Iris pigment epithelial cell (primary cell): Measurements from ENCODE around the gene FAAP100.
"Not testable (repeated sequence)": the region's sequence is repeated elsewhere in the genome, so short reads cannot be mapped to it uniquely, and the experiment has no call there.

Source experiments
- DNase-seq: peaks from one replicate; pipeline ENCODE4 v3.0.0-alpha.2; 2011; ENCODE audit warnings: low read depth

FAAP100 gene, protein sequence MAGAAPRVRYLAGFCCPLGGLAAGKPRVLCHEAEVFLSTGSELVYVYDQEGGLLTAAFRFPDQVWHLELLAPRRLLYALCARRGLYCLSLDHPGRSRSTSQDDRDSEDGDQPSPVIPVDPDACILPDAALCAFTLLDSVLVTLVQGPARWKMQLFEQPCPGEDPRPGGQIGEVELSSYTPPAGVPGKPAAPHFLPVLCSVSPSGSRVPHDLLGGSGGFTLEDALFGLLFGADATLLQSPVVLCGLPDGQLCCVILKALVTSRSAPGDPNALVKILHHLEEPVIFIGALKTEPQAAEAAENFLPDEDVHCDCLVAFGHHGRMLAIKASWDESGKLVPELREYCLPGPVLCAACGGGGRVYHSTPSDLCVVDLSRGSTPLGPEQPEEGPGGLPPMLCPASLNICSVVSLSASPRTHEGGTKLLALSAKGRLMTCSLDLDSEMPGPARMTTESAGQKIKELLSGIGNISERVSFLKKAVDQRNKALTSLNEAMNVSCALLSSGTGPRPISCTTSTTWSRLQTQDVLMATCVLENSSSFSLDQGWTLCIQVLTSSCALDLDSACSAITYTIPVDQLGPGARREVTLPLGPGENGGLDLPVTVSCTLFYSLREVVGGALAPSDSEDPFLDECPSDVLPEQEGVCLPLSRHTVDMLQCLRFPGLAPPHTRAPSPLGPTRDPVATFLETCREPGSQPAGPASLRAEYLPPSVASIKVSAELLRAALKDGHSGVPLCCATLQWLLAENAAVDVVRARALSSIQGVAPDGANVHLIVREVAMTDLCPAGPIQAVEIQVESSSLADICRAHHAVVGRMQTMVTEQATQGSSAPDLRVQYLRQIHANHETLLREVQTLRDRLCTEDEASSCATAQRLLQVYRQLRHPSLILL

GRCh38 chr17:81552244-81553017 is at the start of gene FAAP100:
Gene FAAP100, minus strand, starts transcription at chr17:81552353. Its CDS starts 23 bp downstream, at chr17:81552330.
- DNase-seq = peak; percentile 81

DNA sequence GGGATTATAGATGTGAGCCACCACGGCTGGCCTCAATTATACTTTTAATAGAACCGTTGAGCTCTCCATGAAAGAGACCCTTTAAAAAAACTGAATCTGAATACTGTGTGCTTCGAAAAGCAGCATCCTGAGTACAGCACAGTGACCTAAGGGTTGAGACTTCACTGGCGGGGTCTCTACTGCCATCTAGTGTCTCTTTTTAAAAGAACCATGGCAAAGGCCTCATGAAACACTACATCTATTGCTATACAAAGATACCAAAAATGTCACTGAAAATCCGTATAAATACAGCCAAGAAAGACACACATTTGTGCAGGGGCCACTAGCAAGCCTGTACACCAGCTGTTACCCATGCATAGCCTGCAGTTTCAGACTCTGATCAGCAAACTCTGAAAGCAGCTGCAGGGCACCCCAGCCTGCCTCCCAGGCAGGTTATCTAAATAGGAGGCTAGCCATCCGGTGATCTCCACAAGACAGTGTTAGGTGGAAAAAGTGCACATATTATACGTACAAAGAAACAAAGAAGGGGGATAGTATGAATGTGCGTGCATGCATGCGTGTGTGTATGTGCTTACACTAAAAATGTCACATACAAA is 49.5 kb upstream of the FAAP100 start:
- peak; percentile 73 for DNase-seq

GRCh38 chr17:81599719-81600486 is 47.8 kb upstream of the FAAP100 start:
- peak; percentile 83 for DNase-seq

GRCh38 chr17:81593105-81593871 is 41.1 kb upstream of the FAAP100 start:
- DNase-seq = no peak

DNA sequence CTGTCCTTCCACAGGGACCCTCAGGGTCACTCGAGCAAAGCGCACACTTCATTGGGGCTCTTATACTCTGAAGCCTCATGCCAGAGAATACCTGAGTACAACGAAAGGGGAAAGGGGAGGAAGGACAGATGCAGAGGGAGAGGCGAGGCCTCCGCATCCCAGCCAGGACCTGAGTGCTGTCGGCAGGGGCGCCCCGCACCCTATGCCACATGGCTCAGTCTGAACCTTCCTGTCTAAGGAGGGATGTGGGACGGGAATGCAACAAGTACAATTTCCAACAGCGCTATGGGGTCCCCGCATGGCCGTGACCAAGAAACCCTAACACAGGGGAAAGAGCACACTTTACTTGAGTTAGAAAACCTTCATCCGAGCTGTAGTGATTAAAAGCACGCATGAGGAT is 39.8 kb upstream of the FAAP100 start:
- no peak for DNase-seq

- no peak for DNase-seq
These were observed 38.0 kb upstream of the FAAP100 start for GRCh38 chr17:81590121-81590520.

DNA sequence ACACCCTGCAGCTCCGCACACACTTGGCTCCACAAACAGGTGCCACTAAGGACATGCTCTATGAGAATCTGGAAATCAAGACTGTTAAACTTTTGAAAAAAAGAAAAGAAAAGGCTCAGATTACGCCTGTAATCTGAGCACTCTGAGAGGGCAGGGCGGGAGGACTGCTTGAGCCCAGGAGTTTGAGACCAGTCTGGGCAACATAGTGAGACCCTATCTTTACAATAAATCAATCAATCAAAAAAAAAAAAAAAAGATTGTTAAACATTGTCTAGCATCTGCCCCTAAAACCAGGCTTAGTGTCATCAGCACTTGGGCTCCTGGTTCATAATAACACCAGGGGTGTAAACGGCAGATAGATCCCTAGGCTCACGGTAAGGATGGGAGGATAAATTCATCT is 37.5 kb upstream of the FAAP100 start:
- DNase-seq = no peak

DNA sequence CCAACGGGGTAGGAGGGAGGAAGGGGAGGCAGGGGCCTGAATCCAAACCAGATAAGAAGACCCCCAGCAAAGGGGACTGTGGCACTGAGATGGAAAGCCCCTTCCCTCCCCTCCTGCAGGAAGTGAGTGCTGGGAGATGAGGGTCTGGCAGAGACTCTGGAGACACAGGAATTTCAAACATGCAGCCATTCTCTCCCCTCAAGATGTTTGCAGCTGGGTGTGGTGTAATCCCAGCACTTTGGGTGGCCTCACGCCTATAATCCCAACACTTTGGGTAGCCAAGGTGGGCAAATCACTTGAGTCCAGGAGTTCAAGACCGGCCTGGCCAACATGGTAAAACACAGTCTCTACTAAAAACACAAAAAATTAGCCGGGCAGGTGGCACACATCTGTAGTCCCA is 33.9 kb upstream of the FAAP100 start:
- no peak for DNase-seq

- not testable (repeated sequence) for DNase-seq
These were observed 32.6 kb upstream of the FAAP100 start for GRCh38 chr17:81584771-81585170.

DNA sequence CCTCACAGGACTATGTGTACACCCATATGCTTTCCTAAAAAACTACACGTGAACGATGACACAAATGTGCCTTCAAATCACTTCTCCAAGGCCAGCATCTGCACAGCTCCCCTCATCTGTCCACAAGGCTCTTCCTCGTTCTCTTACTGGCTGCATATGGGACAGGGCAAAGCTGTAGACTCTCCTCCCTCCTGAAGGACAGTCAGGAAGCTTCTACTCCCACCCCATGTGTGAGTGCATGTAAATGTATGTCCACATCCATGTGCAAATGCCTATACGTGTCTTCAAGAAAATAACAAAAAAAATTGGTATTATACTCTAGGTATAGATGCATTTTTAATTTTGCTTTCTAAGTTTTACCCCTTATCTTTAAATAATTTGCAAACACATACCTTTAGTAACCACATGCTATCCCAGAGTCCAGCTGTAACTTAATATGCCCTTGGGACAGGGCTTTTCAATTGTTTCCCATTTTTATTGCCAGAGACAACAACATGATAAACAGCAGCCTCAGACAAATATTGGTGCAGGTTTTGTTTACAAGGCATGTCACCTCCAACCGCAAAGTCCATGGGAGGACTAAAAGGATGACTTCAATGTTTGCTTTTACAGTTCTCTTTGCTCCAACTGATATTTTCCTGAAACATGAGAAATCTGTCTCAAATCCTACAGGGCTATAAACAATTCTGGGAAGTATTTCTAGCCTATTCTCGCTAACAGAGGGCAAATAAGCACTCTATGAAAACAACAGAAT is 31.6 kb upstream of the FAAP100 start:
- peak; percentile 55 for DNase-seq

DNA sequence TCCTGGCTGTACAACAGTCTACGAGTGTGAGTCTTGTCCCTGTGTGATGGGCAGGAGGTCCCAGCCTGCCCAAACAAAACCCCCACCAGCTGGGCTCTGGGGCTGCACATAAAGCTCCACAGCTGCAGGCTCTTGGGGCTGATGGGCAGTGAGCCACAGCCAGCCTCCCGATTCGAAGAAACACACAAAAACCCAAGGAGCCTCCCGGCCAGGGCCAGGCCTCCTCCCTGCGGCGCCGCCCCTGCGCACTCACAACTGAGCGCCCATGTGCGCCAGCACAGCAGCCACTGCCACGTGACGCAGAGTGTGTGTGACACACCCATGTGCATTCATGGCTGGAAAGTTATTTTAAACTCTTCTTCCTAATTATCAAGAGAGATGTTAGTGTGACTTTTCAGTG is 30.6 kb upstream of the FAAP100 start:
- DNase-seq = no peak

GRCh38 chr17:81582341-81582740 is 30.2 kb upstream of the FAAP100 start:
- DNase-seq = peak; percentile 85

DNA sequence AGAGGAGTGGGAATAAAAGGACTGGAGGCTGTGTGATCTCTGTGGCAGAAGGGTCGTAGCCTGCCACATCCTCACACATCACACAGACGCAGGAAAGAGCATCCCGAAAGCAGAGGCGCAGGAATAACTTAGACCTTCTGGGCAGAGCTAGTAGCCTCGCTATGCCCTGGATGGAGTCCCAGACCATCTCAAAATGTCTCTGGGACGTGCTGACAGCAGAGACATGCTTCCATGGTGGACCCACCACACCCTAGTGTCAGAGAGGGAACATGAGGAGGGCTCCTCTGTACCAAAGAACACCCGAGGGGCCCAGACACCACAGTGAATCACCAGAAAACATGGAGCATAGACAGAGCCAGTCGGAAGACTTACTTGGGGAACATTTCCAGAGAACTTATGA is 29.6 kb upstream of the FAAP100 start:
- no peak for DNase-seq

DNA sequence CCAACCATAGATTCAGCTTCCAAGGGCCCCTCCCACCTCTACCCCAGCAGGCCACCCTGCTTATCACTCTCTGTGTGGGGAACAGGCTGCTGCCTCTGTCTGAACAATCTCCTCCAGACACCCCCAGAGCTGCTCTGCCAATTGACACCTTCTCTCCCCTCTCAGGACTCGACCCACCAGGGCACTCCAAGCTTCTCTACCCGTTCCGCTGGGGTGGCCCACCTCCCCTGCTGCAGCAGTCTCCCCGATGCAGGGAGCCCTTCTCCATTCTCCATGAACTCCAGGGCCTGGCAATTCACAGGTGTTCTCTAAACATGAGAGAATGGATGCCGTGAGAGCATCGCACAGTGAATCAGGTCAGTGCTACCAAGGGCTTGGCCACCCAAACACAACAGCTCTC is 28.3 kb upstream of the FAAP100 start:
- no peak for DNase-seq

GRCh38 chr17:81579821-81580321 is 27.7 kb upstream of the FAAP100 start:
- DNase-seq = peak; percentile 92

DNA sequence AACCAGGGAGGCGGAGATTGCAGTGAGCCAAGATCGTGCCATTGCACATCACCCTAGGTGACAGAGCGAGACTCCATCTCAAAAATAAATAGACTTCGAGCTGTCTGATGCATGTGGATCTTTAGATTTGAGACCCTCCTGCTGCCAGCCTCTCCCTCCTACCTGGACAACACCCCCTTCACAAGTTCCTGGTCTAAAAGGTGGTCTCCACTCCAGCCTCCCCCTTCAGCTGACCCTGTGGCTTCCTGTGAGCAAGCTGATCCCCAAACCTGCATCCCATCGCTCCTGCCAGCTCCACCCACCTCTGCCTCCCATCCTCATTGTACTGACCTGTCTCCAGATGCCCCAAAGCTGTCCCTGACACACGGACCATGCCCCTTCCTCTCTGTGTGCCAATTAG is 27.1 kb upstream of the FAAP100 start:
- DNase-seq = no peak

GRCh38 chr17:81578561-81579225 is 26.5 kb upstream of the FAAP100 start:
- DNase-seq = no peak

- no peak for DNase-seq
These were observed 25.9 kb upstream of the FAAP100 start for GRCh38 chr17:81578038-81578441.
